ENCODE measurements around the gene TLR7.

- TF ChIP-seq ZNF274 (IDR thresholded peaks at IDR 0.05; ENCODE audit: low read depth, low read length) (no peak), SUZ12 (IDR thresholded peaks at IDR 0.05; ENCODE audit: extremely low read depth, insufficient read depth, insufficient read length) (no peak), YY1 (IDR thresholded peaks at IDR 0.05; ENCODE audit: insufficient read depth, insufficient read length) (no peak)
These were observed 10.5 kb downstream of the TLR7 start for GRCh38 chrX:12877386-12877785.

Data from NT2/D1 (cell line).